Measurements from ENCODE around the gene FHAD1. TPM values are rescaled to one million over a fixed set of nuclear protein-coding genes. Genes with fewer than 3 reads are reported as not detected.
A peak's percentile ranks its signal among the peaks of the same experiment; 100 is the strongest.

The FHAD1 gene
- total and polyA plus RNA-seq, 9 of the 15 experiments (the other 6 are each of a cell fraction or from before 2014, with no cell fraction given) = 0.32 to 2.1 (median 1.5) TPM; not detected in 1

GRCh38 chr1:15309687-15310086 is 62.7 kb downstream of the FHAD1 start (continued):
- TF ChIP-seq USF1 (CRISPR knock-in tag; IDR thresholded peaks at IDR 0.05) (no peak), KHSRP (IDR thresholded peaks at IDR 0.05) (no peak), POLR2H (tag; IDR thresholded peaks at IDR 0.05; ENCODE audit: low read depth) (no peak), TAF7 (tag; IDR thresholded peaks at IDR 0.05) (no peak), STAT6 (CRISPR knock-in tag; IDR thresholded peaks at IDR 0.05) (no peak), ZNF146 (CRISPR knock-in tag; IDR thresholded peaks at IDR 0.05; ENCODE audit: unreplicated experiment) (no peak), CBX2 (IDR thresholded peaks at IDR 0.05; ENCODE audit: insufficient read depth, low read length, poor library complexity, severe bottlenecking) (no peak)

- in situ Hi-C loops (cut with MboI) (no loop called here), intact Hi-C loops (cut with micrococcal nuclease) (no loop called here)
- ChIA-PET POLR2A (interaction anchor here (0.6 to 0.9 kb wide), 2 partner anchors 9 to 28 kb away, joined by 3 read pairs; no protein-coding TSS in a partner anchor), CTCF (ENCODE audit: low intra/inter-chr PET ratio) (no interaction called here)
- H3K27ac ChIP-seq (ENCODE audit: extremely low read depth, low read depth, low read length) = no peak overlapping the region
- H2AFZ ChIP-seq (ENCODE audit: low read depth, low read length) = no peak overlapping the region
- 3% methylated on average over 7 of the region's 7 CpGs for WGBS (ENCODE audit: insufficient coverage, low coverage, missing lambda C conversion rate)
- DNase-seq (ENCODE audit: extremely low read depth in 1 of 4, low spot score in 3 of 4) = no peak
- no peak overlapping the region for H3K4me2 ChIP-seq (ENCODE audit: insufficient read depth, low read length)
- TF ChIP-seq ZNF12 (CRISPR knock-in tag; IDR thresholded peaks at IDR 0.05) = peak; percentile 93
- TF ChIP-seq RBM15 (IDR thresholded peaks at IDR 0.05; ENCODE audit: insufficient read depth, low read length) = no peak
- no peak for ATAC-seq
- no peak overlapping the region for H3K4me3 ChIP-seq
- H3K4me1 ChIP-seq (replicated peaks in 1 of 2; ENCODE audit: control insufficient read depth in 2 of 2, insufficient read depth in 2 of 2, low read length in 2 of 2) = no peaks in the 10 kb centered on the region; a peak in 1 of 5 replicates
- H4K20me1 ChIP-seq (replicated peaks; ENCODE audit: control insufficient read depth, insufficient read depth, low read length) = no peaks in the 10 kb centered on the region
- no TSS peak for BruUV-seq (replicated peaks)
- no peak for FAIRE-seq
- peaks cover 32 to 47% of the 10 kb centered on the region in 2 experiments; a peak in 4 of 5 replicates for H3K27me3 ChIP-seq (ENCODE audit: control insufficient read depth in 2 of 2, insufficient read depth in 2 of 2, low read length in 2 of 2)
- H3K9ac ChIP-seq (ENCODE audit: insufficient read depth in 1 of 2, low read depth in 2 of 2, low read length in 2 of 2) = no peak overlapping the region
- peaks cover 4% of the 10 kb centered on the region; the same call in 1 of the 2 replicates for H3K9me3 ChIP-seq (replicated peaks; ENCODE audit: control insufficient read depth, insufficient read depth, low read depth, low read length)
- no peaks in the 10 kb centered on the region for H3K36me3 ChIP-seq (ENCODE audit: control insufficient read depth, insufficient read depth, low read length)
- no peaks in the 10 kb centered on the region for H3K79me2 ChIP-seq (ENCODE audit: control insufficient read depth, insufficient read depth, low read length)
- H3K9me1 ChIP-seq (ENCODE audit: control insufficient read depth, insufficient read depth, low read length) = no peaks in the 10 kb centered on the region
Measured at GRCh38 chr1:15310544-15310943, 63.5 kb downstream of the FHAD1 start.

Data from K562 (cell line).